ENCODE data around the gene PLPP4. TPM values are rescaled to one million over a fixed set of nuclear protein-coding genes. Genes with fewer than 3 reads are reported as not detected.

PLPP4 gene
- total and polyA plus RNA-seq, 3 donors from 2014 or later: 12.6 to 65.8 (median 21.9) TPM

- Histone ChIP-seq H3K4me3 (no peak overlapping the region), H3K27ac (no peak overlapping the region), H3K27me3 (no peaks in the 10 kb centered on the region), H3K9me3 (no peaks in the 10 kb centered on the region), H3K4me1 (no peaks in the 10 kb centered on the region), H3K36me3 (ENCODE audit: low read depth, missing control alignments) (no peaks in the 10 kb centered on the region)
- TF ChIP-seq CTCF (IDR thresholded peaks at IDR 0.05) (no peak), POLR2A (IDR thresholded peaks at IDR 0.05) (no peak)
- intact Hi-C loops (cut with DNase I; ENCODE audit: low total_unique reads): no loop called here
- WGBS, 2 donors: 86 to 88% methylated on average over 10 of the region's 10 CpGs
- DNase-seq: no peak
Observed at GRCh38 chr10:120475844-120476791, 19.1 kb downstream of the PLPP4 start.

- Histone ChIP-seq H3K27me3 (no peaks in the 10 kb centered on the region), H3K4me1 (no peaks in the 10 kb centered on the region), H3K27ac (no peak overlapping the region), H3K9me3 (no peaks in the 10 kb centered on the region), H3K36me3 (ENCODE audit: low read depth, missing control alignments) (no peaks in the 10 kb centered on the region), H3K4me3 (no peak overlapping the region)
- intact Hi-C loops (cut with DNase I; ENCODE audit: low total_unique reads): no loop called here
- no peak for TF ChIP-seq POLR2A (IDR thresholded peaks at IDR 0.05)
- TF ChIP-seq CTCF (IDR thresholded peaks at IDR 0.05): no peak
- no peak for DNase-seq
- WGBS, 2 donors: 40 to 48% methylated on average over 8 of the region's 8 CpGs
Observed at GRCh38 chr10:120477021-120477742, 20.2 kb downstream of the PLPP4 start.

GRCh38 chr10:120477743-120478141, 20.7 kb downstream of the PLPP4 start:
- WGBS, 2 donors: 64 to 88% methylated on average over 1 to 3 of the region's 3 CpGs
- H3K4me3 ChIP-seq: no peak overlapping the region
- H3K27ac ChIP-seq: no peak overlapping the region
- no peaks in the 10 kb centered on the region for H3K36me3 ChIP-seq (ENCODE audit: low read depth, missing control alignments)
- H3K27me3 ChIP-seq: no peaks in the 10 kb centered on the region
- no peak for DNase-seq
- no peak for TF ChIP-seq POLR2A (IDR thresholded peaks at IDR 0.05)
- no peak for TF ChIP-seq CTCF (IDR thresholded peaks at IDR 0.05)
- intact Hi-C loops (cut with DNase I; ENCODE audit: low total_unique reads): no loop called here
- H3K4me1 ChIP-seq: no peaks in the 10 kb centered on the region
- no peaks in the 10 kb centered on the region for H3K9me3 ChIP-seq

- Histone ChIP-seq H3K4me3 (no peak overlapping the region), H3K36me3 (ENCODE audit: low read depth, missing control alignments) (no peaks in the 10 kb centered on the region), H3K9me3 (no peaks in the 10 kb centered on the region), H3K27ac (no peak overlapping the region), H3K27me3 (no peaks in the 10 kb centered on the region), H3K4me1 (no peaks in the 10 kb centered on the region)
- intact Hi-C loops (cut with DNase I; ENCODE audit: low total_unique reads): no loop called here
- TF ChIP-seq POLR2A (IDR thresholded peaks at IDR 0.05): no peak
- no peak for TF ChIP-seq CTCF (IDR thresholded peaks at IDR 0.05)
- no peak for DNase-seq
Observed at GRCh38 chr10:120478386-120478785, 21.4 kb downstream of the PLPP4 start.
